CD1c-positive myeloid dendritic cell (primary cell): ENCODE measurements around the gene TEX264.
"Not testable (repeated sequence)": the region's sequence is repeated elsewhere in the genome, so short reads cannot be mapped to it uniquely, and the experiment has no call there.

Experiments
- DNase-seq: peaks from one replicate; pipeline ENCODE4 v3.0.0-alpha.2; 2016; ENCODE audit errors: extremely low spot score

Gene TEX264

DNA sequence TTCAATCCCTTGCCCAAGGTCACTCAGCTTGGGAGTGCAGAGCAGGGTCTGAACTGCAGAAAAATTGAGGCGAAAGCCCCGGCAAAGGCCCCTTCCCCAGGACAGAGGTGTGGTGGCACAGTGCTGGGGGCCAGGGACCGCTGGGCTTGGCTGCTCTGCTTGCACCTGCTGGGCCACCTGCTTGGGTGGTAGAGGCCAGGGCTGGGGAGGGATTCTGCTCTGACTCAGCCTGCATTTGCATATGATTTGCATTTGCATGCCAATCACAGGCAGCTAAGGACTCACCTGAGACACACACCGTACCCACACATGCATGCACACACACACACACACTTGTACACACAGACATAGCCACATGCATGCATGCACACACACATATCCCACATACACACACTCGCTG is 45.8 kb downstream of the TEX264 start:
- DNase-seq: no peak

DNA sequence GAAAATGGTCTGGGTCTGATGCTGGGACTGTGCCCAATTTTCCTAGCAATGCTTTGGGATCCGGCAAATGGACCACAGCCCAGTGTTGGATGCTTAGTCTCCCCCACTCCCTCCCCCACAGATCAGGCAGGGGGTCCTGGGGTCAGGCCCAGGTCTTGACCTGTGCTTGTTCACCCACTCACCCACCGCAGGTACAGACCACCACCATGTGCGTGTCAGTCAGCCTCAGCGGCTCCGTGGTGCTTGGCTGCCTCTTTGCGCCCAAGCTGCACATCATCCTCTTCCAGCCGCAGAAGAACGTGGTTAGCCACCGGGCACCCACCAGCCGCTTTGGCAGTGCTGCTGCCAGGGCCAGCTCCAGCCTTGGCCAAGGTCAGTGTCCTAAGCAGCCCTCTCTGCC is 46.4 kb downstream of the TEX264 start:
- DNase-seq: no peak

DNA sequence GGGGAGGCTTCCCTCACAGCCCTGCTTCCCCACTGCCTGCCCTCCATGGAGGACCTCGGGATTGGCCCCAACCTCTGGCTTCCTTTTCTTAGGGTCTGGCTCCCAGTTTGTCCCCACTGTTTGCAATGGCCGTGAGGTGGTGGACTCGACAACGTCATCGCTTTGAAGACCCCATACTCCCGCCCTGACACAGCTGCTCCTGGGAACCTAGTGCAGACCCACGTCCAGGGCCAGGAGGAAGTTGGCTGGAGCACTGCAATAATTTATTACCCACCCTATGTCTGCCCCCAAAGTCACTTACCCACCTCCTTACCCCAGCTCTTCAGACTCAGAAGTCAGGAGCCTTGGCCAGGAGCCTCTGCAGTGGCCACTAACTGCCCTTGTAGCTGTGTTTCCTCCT is 46.9 kb downstream of the TEX264 start:
- DNase-seq: no peak

DNA sequence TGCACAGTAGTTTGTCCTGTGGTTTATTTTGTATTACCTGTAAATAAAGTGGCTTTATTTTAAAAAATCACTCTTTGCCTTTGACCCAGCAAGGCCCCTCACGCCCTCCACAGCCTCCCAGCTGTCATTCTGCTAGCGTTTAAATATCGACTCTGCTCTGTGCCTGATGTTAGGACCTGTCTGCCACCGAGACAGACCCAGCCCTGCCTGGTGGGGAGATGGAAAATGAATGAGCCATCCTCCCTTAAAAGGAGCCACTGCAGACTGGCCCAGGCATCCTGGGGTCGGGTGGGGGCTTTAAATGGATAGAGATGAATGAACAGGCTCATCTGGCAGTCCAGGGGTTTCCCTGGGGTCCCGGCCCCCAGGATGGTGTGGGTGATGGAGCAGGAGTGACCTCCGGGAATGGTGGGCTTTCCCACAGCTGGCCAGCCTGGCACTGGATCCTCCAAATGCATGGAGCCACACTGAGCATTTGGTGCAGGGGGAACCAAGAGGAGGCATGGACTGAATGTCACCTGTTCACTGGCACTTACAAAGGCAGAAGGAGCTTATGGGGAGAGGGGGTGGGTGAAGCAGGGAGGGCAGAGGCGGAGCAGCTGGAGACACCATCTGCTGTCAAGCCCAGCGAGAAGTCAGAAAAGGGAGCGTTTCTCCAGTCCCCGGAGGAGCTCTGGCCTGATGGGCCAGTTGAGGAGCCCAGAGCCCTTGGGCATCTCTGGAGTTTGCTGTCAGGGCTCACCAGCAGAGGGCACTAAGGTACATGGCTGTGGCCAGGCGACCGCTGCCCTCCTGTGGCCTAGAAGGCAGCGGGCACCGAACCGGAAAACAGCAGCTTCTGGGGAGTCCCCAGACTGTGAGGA is 47.7 kb downstream of the TEX264 start:
- DNase-seq: peak; percentile 78

DNA sequence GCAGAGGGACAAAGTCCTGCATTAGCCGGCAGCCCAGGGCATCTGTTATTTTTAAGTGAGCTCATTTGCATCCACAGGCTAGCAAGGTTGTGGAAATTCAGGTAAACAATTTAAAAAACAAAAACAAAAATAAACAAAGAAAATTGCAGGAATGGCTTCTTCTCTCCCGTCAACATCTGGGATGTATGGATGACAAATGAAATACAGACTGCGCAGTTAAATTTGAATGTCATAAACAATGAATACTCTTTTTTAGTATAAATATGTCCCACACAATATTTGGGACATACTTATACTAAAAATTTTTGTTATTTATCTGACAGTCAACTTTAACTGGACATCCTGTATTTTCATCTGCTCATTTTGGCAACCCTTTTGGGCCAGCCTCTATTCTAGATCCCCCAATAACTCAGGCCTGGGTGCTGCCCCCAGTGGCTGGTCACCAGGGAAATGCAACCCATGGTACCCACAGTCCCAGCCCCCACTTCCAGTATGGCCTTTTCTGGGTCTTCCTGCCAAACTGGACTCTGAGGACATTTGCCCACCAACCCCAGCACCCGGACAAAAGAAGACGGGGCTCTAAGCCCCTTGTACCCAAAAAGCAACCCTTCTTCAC is 48.5 kb downstream of the TEX264 start:
- DNase-seq: no peak

DNA sequence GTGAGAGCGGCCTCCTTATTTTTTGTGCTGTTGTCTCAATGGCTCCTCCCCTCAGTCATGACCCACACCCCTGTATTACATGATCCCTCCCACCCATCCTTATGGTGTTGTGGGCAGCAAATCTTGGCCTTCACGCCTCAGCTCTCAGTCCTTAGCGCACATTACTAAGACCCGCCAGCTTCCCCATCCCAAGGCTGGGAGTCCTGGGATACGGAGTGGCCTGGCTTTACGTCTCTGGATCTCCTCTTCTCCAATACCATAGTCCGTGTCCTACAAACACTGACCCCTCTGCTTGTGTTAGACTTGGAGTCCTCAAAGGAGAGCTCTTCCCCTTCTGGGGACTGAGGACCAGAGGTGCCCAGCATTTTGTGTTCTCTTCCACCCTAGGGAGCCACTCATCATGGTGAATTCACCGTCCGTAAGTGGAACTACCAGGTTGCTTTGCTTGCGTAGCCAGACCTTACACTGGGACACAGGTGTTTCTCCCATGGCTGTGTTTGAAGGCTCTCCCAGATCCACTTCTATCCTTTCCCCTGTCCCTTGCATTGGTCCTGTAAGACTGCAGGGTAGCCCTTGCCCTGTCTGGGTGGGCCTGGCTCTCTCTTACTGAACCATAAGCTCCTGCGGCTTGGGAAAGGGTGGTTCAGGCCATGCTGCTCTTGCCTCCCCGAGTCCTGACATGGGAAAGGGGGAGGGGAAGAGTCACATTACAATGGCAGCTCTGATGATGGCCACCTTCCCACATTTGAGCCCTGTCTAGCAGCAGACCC is 49.4 kb downstream of the TEX264 start:
- DNase-seq: no peak

DNA sequence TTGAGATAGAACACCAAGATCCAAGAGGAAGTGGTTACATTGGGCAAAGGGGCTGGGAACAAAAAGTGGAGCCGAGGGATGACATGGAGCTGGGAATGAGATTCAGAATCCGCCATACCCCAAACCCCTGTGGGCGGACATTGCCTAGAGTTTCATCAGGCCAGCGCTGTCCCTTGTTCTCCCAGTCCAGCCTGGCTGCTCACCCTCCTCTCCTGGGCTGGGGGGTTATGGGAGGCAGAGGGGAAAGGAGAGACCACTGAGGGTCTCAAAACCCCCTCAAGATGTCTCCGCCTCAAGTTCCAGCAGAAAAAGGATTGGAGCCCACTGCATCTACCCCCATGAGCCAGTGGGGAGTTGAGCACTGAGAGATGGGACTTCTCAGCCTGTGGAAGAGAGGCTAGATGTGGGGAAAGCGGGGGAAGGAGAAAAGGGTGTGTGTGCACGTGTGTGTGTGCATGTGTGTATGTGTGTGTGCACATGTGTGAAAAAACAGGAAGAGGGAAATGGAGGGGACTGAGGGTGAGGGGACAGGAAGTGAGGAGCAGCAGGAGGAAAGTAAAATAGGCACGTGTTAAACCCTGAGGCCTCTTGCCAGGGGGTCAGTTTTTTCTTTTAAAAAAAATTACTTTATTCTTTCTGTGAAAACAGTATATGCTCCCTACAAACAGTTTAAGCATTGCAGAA is 50.2 kb downstream of the TEX264 start:
- DNase-seq: no peak

DNA sequence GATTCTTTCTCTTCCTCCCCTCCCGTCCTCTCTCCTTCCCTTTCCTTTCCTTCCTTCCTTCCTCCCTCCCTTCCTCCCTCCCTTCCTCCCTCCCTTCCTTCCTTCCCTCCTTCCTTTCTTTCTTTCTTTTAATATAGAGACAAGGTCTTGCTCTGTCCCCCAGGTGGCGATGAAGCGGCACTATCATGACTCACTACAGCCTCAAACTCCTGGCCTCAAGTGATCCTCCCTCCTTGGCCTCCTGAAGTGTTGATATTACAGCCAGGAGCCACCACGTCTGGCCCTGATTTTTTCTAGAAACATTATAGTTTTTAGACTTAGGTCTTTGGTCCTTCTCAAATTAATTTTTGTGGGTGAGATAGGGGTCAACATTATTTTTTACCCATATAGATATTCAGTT is 51.3 kb downstream of the TEX264 start:
- no peak for DNase-seq

DNA sequence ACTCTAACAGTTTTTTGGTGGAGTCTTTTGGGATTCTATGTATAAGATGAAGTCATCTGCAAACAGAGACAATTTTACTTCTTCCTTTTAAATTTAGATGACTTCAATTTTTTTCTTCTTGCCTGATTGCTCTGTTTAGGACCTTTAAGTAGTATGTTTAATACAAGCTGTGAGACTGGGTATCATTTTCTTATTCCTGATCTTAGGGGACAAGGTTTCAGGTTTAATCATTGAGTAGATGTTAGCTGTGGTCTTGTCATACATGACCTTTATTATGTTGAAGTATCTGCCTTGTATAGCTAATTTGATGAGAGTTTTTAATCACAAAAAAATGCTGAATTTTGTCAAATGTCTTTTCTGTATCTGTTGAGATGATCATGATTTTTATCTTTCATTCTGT is 56.4 kb downstream of the TEX264 start:
- DNase-seq: no peak

DNA sequence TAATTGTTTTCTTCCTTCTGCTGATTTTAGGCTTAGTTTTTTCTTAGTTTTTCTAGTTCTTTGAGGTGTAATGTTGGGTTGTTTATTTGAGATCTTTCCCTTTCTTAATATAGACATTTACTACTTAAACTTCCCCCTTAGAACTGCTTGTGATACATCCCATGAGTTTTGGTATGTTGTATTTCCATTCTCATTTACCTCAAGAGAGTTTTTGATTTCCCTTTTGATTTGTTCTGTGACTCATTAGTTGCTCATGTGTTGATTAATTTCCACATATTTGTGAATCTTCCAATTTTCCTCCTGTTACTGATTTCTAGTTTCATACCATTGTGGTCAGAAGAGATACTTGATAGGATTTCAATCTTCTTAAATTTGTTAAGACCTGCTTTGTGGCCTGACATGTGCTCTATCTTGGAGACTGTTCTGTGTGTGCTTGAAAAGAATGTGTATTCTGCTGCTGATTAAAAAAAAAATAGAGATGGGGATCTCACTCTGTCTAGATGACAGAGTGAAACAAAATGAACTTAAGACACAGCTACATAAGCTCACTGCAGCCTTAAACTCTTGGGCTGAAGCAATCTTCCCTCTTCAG is 58.1 kb downstream of the TEX264 start:
- DNase-seq: no peak

DNA sequence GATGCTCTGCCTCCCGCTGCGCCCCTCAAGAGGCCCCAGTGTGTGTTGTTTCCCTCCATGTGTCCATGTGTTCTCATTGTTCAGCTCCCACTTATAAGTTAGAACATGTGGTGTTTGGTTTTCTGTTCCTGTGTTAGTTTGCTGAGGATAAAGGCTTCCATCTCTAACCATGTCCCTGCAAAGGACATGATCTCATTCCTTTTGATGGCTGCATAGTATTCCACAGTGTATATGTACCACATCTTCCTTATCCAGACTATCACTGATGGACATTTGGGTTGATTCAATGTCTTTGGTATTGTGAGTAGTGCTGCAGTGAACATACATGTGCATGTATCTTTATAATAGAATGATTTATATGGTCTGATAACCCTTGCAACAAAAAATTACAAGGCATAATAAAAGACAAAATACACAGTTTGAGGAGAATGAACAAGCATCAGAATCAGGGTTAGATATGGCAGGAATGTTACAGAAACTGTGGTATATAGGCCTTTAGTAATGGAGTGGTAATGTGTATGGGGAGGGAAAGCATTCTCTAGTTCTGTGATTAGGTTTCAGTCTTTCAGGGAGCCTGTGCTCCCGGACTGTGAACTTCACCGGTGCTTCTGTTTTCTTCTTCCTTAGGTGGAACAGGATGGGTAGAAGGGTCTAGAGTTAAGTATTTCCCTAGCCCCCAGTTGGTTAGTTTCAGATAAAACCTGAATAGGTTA is 63.0 kb downstream of the TEX264 start:
- no peak for DNase-seq

DNA sequence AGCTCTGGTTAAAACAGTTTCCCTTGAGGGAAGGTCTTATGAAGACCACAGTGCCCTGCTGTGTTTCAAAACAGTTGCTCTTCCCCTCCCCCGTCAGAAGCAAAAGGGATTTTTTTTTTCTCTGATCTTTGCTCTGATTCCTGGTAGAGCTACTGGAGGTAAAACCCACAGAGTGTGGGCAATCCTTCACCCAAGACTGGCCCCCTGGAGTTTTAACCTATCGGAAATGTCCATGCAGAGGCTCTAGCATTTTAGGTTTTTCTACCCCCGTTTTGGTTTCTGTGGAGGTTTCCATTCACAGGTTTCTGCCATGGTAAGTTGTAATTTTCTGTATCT is 63.5 kb downstream of the TEX264 start:
- no peak for DNase-seq

DNA sequence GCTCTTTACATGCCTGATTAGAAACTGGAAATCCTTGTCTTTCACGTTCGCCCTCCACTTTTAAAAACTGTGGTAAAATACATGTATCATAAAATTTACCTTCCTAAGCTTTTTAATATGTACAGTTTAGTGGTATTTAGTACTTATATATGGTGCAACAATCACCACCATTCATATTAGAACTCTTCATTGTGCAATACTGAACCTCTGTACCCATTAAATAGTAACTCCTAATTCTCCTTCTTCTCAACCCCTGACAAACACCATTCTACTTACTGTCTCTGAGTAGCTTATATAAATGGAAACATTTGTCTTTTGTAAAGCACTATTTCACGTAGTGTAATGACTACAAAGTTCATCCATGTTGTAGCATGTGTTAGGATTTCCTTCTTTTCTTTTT is 64.0 kb downstream of the TEX264 start:
- DNase-seq: no peak

DNA sequence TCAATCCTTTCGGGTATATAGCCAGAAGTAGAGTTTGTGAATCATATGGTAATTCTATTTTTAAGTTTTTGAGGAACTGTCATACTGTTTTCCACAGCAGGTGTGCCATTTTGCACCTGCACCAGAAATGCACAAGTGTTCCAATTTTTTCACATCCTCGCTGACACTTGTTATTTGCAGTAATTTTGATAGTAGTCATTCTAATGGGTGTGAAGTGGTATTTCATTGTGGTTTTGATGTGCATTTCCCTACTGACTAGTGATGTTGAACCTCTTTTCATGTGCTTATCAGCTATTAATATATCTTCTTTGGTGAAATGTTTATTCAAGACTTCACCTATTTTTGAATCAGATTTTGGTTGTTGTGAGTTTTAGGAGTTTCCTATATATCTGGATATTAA is 64.9 kb downstream of the TEX264 start:
- DNase-seq: no peak

DNA sequence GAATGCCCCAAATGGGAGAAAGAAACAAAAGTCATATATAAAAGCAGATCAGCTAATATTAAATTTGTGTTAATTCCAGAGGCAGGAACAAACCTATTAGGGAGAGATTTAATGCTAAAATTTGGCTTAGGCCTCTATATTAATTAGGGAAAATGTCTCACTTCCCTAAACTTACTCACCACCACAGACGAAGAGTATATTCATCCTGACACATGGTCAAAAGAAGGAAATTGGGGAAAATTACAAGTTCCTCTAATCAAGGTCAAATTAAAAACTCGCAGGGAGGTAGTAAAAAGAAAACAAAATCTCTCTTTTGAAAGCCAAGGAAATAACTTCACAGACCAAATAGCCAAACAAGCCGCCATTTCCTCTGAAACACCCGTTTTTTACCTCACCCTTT is 68.1 kb downstream of the TEX264 start:
- peak; percentile 57 for DNase-seq

DNA sequence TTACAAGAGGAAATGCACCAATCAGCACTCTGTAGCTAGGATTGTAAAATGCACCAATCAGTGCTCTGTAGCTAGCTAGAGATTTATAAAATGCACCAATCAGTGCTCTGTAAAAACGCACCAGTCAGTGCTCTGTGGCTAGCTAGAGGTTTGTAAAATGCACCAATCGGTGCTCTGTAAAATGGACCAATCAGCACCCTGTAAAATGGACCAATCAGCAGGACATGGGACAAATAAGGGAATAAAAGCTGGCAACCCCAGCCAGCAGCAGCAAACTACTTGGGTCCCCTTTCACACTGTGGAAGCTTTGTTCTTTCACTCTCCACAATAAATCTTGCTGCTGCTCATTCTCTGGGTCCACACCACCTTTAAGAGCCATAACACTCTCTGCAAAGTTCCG is 71.3 kb downstream of the TEX264 start:
- not testable (repeated sequence) for DNase-seq

DNA sequence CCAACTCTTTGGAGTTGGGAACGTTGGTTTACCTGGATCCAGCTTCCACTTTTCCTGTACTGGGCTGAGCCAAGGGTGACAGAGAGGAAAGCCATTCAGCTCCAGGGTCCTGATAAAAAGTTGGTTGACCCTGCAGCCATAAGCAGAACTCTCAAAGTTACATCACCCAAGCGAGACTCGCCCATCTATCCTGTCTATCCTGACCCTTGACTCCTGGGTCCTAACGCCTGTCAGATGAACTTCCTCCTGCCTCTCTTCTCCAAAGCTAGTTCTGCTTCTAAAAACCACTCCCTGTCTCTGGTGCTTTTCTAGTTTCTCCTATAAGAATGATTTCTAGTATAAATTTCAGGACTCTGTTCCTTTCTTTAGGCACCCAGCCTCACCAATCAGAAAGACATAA is 71.9 kb downstream of the TEX264 start:
- peak; percentile 73 for DNase-seq

DNA sequence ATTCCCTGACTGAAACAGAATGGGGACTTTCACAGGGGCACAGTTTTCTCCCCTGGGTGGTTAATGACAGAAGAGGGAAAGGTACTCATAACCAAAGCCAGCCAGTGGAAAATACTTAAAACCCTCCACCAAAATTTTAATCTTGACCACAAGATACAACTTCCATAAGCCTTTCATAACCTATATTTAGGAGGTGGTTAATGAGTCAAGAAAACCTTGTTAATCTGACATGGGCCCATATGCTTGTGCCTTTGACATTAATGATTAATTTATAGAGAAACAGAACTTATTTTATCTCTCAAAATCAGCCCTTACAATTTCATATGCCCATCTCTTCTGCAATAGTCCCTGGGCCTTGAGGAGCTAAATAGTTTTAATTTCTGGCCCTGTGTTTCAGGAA is 76.8 kb downstream of the TEX264 start:
- DNase-seq: no peak

DNA sequence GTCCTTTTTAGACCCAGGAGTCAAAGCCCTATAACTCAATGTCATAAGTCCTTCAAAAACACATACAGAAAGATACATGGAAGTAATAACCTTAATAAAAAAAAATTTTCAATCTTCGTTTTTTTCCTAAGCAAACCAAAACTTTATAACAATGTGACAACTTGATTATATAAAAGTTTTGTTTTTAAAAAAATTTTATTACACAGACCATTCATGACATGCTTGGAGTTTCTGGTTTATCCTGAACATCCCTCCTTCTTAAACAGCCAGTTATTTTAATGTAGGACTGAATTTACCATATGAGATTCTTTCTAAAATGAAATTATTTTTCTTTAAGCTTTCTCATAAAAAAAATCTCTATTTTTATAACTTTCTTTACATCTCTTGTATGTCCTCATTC is 77.3 kb downstream of the TEX264 start:
- no peak for DNase-seq

DNA sequence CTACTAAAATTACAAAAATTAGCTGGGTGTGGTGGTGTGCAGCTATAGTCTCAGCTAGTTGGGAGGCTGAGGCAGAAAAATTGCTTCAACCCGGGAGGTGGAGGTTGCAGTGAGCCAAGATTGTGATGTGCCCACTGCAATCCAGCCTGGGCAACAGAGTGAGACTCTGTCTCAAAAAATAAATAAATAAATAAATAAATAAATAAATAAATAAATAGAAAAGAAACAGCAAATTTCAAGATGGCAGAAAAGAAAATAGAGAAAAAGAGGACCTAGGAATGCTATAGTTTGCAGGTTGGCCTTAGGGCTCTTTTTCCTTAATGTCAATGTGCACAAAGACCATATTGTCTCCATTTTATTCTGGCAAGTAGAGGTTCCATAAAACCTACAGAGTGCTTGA is 79.8 kb downstream of the TEX264 start:
- no peak for DNase-seq

DNA sequence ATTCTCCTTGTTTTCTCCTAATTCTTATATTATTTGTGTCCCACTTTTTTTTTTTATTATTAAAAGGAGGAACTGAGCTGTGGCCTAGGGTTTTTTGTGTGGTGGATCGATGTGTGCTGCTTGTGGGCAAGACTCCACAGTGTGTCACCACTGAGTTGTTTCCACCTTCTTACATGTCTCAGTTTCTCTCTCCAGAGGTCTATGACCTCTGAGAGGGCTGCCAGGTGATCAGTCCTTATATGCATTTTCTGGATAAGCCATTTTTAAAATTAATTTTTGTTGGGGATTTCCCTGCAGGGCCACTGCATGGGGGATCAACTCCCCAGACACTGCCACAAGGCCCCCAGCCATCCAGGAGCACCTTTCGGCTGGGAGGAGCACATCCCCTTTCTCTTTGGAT is 80.2 kb downstream of the TEX264 start:
- no peak for DNase-seq
